Stimulated activated CD8-positive, alpha-beta memory T cell treated with anti-CD3 and anti-CD28 coated beads, Interleukin-12 subunit alpha, Interleukin-12 subunit beta, amount 100 ng/mL, for 24 hours (primary cell): ENCODE measurements around the gene BOK.
"Not testable (repeated sequence)": the region's sequence is repeated elsewhere in the genome, so short reads cannot be mapped to it uniquely, and the experiment has no call there.

ENCODE experiments used
- DNase-seq: peaks from one replicate; pipeline ENCODE4 v3.0.0-alpha.2; 2020; ENCODE audit errors: extremely low read depth

BOK gene

GRCh38 chr2:241571821-241572620 lies 13.5 kb downstream of the BOK start:
- no peak for DNase-seq

- DNase-seq: not testable (repeated sequence)
Measured at GRCh38 chr2:241572915-241573651, 14.5 kb downstream of the BOK start.

DNA sequence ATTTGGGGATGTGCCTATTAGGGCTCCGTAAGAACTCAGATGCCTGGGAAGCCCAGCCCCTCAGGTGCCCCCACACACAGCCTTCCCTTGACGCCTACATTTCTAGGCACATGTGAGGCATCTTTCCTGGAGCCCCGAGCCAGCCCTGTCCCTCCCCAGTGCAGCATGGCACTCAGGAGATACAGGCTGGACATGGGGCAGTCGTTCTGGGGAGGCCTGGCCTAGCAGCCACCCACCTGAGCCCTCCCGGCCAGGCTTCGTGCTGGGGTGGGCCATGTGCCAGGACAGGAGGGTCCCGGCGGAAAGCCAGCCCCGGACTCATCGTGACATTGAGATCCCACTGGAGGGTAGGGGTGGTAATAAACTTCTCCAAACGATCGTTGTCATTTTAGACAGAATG lies 15.2 kb downstream of the BOK start:
- DNase-seq: no peak

GRCh38 chr2:241574911-241575623 lies 16.5 kb downstream of the BOK start:
- no peak for DNase-seq

GRCh38 chr2:241575624-241576292 lies 17.2 kb downstream of the BOK start:
- DNase-seq: no peak

- no peak for DNase-seq
Measured at GRCh38 chr2:241576293-241576654, 17.7 kb downstream of the BOK start.

- no peak for DNase-seq
Measured at GRCh38 chr2:241577413-241578122, 19.0 kb downstream of the BOK start.

DNA sequence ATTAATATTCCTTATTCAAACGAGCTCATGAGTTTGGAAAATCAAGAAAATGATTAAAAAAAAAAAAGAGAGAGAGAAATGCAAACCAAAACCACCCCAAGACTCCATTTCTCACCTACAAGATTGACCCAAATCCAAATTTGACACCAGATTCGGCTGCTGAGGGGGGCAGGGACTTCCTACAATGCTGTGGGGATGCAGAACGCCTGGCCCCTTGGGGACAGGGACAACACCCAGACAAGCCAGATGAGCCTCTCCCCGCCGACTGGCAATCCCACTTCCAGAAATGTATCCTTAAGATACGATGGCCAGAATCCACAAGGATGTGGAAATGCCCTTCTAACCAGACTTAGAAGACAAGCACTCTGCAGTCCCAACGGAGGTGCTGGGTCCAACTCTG lies 20.7 kb downstream of the BOK start:
- DNase-seq: no peak

GRCh38 chr2:241582328-241582727 lies 23.8 kb downstream of the BOK start:
- no peak for DNase-seq

- DNase-seq: no peak
Measured at GRCh38 chr2:241582806-241583205, 24.3 kb downstream of the BOK start.

GRCh38 chr2:241584436-241584835 lies 25.9 kb downstream of the BOK start:
- DNase-seq: no peak

GRCh38 chr2:241586564-241587264 lies 28.2 kb downstream of the BOK start:
- DNase-seq: no peak

DNA sequence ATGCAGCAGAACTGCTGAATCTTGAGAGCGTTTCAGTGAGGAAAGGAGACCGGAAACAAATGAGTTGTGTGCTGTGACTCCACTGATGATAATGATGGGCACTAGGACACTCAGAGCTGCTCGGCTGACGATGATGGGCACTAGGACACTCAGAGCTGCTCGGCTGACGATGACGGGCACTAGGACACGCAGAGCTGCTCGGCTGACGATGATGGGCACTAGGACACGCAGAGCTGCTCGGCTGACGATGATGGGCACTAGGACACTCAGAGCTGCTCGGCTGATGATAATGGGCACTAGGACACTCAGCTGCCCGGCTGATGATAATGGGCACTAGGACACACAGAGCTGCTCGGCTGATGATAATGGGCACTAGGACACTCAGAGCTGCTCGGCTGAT lies 31.3 kb downstream of the BOK start:
- DNase-seq: not testable (repeated sequence)

GRCh38 chr2:241590496-241591455 lies 32.2 kb downstream of the BOK start:
- DNase-seq: not testable (repeated sequence)

- no peak for DNase-seq
Measured at GRCh38 chr2:241592126-241592845, 33.7 kb downstream of the BOK start.

- DNase-seq: no peak
Measured at GRCh38 chr2:241593271-241593670, 34.7 kb downstream of the BOK start.

- no peak for DNase-seq
Measured at GRCh38 chr2:241595600-241596140, 37.1 kb downstream of the BOK start.

DNA sequence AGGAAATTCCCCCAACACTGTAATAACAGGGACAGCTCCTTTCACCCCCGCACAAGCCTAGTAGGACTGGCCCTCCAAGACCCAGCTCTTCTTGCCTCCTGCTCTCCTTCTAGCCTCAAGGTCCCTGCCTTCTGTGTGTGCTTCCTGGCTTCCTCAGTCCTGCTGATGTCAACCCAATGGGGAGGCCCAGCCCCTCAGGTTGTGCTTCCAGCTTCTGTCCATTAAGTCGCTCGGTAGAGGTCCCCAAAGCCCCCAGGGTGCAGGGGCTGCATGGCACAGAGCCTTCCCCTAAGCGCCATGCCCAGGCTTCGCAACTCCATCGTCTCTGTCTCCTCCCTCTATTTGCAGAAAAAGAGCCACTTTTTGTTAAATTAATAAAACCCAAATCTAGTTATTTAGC lies 39.0 kb downstream of the BOK start:
- DNase-seq: no peak

DNA sequence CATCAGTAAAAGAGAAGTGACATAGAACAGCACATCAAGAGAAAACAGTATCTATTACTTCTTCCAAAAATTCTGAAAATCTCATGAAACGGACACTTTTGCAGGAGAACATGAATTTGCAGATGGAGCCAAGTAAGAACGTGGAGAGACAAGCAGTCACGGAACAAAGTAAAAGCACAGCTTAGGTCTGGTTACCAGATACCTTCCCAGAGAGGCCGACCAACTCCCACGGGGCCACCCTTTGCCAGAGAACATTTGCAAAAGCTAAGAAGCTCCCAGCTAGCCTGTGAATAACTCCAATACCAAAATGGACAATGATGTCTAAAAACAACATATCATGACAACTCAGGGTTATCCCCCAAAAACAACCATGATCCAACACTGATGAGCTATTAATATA lies 39.5 kb downstream of the BOK start:
- no peak for DNase-seq
